H1 (cell line): ENCODE results near the gene ASCL2.

Source experiments
- ATF3 ChIP-seq: IDR thresholded peaks from 2 replicates; pipeline ENCODE4 v1.6.1; 2011; ENCODE audit warnings: low read depth, mild to moderate bottlenecking, low read length; ENCODE audit not compliant: insufficient read depth
- CBX8 ChIP-seq: fragments of 300-800, 300-1000 bp; sonication (generic); IDR thresholded peaks from 2 replicates; pipeline ENCODE4 v1.7.1; 2016; ENCODE audit warnings: low read depth, low read length, borderline replicate concordance
- CREB1 ChIP-seq: IDR thresholded peaks from 2 replicates; pipeline ENCODE4 v1.6.1; 2012; ENCODE audit warnings: inconsistent platforms
- CTCF ChIP-seq, 3 experiments: IDR thresholded peaks; 1 replicate in 2 of 3; 2 replicates in 1 of 3; pipeline versions ENCODE4 v1.5.1 to v1.6.1; 2011; ENCODE audit warnings: low read length in 3 of 3, mild to moderate bottlenecking in 3 of 3, inconsistent platforms in 2 of 3, low read depth in 1 of 3, moderate library complexity in 1 of 3; ENCODE audit not compliant: insufficient read depth in 1 of 3; ENCODE audit errors: control extremely low read depth in 1 of 3
- EZH2 ChIP-seq: fragments of 200-600 bp; sonication (generic); IDR thresholded peaks from 2 replicates; pipeline ENCODE4 v1.7.1; 2012; ENCODE audit warnings: low read depth, mild to moderate bottlenecking, moderate library complexity, low read length, inconsistent platforms; ENCODE audit not compliant: severe bottlenecking
- JUND ChIP-seq: IDR thresholded peaks from 2 replicates; pipeline ENCODE4 v1.6.1; 2011; ENCODE audit warnings: mild to moderate bottlenecking, improper control_type of control experiment, low read length
- KDM5A ChIP-seq: fragments of 200-600 bp; IDR thresholded peaks from 2 replicates; pipeline ENCODE4 v1.7.1; 2012; ENCODE audit warnings: mild to moderate bottlenecking, low read length, inconsistent platforms, mixed read lengths
- POLR2A ChIP-seq, 2 experiments: IDR thresholded peaks; 1 replicate in 1 of 2; 2 replicates in 1 of 2; pipeline ENCODE4 v1.6.1; 2011; ENCODE audit warnings: low read depth in 2 of 2, low read length in 2 of 2, mild to moderate bottlenecking in 2 of 2; ENCODE audit errors: control extremely low read depth in 1 of 2
- POLR2AphosphoS5 ChIP-seq: IDR thresholded peaks from 2 replicates; pipeline ENCODE4 v1.6.1; 2011; ENCODE audit warnings: low read depth, low read length
- SUZ12 ChIP-seq: fragments of 200-600 bp; sonication (generic); IDR thresholded peaks from 2 replicates; pipeline ENCODE4 v1.6.1; 2012; ENCODE audit warnings: mild to moderate bottlenecking, inconsistent platforms, low read length, moderate library complexity, mixed read lengths
- TAF1 ChIP-seq: IDR thresholded peaks from 2 replicates; pipeline ENCODE4 v1.6.1; 2011; ENCODE audit warnings: mild to moderate bottlenecking, low read depth, low read length
- TCF12 ChIP-seq: IDR thresholded peaks from 2 replicates; pipeline ENCODE4 v1.6.1; 2011; ENCODE audit warnings: low read depth, mild to moderate bottlenecking, low read length
- ZNF274 ChIP-seq: IDR thresholded peaks from 2 replicates; pipeline ENCODE4 v1.7.0; 2012; ENCODE audit warnings: low read length, borderline replicate concordance; ENCODE audit errors: extremely low read depth

- no peak for TF ChIP-seq POLR2AphosphoS5
- TF ChIP-seq EZH2: no peak
- no peak for TF ChIP-seq SUZ12
- TF ChIP-seq CTCF (IDR thresholded peaks at IDR 0.05; ENCODE audit: control extremely low read depth in 1 of 3, insufficient read depth in 1 of 3, low read depth in 1 of 3, low read length in 3 of 3): peak; percentile 26 to 54 (median 36)
- TF ChIP-seq POLR2A (IDR thresholded peaks at IDR 0.05; ENCODE audit: control extremely low read depth in 1 of 2, low read depth in 2 of 2, low read length in 2 of 2): no peak
- TF ChIP-seq CBX8: no peak
- TF ChIP-seq JUND: no peak
- no peak for TF ChIP-seq TAF1
- TF ChIP-seq ATF3: no peak
- TF ChIP-seq KDM5A: no peak
- no peak for TF ChIP-seq TCF12
- TF ChIP-seq ZNF274: no peak
- TF ChIP-seq CREB1: no peak
These were observed 42.0 kb upstream of the ASCL2 start for GRCh38 chr11:2312232-2313042.
